Stimulated activated CD8-positive, alpha-beta memory T cell treated with anti-CD3 and anti-CD28 coated beads, Interleukin-7, amount 100 ng/mL, for 4 hours (primary cell): ENCODE data around the gene NXNL1.

Source experiments
- DNase-seq, 2 donors: peaks; one replicate each; pipeline ENCODE4 v3.0.0-alpha.2; 2020; ENCODE audit warnings: low read depth in 2 of 2

NXNL1 gene

GRCh38 chr19:17455308-17456123 lies 5.2 kb downstream of the NXNL1 start:
- DNase-seq, result no peak

DNA sequence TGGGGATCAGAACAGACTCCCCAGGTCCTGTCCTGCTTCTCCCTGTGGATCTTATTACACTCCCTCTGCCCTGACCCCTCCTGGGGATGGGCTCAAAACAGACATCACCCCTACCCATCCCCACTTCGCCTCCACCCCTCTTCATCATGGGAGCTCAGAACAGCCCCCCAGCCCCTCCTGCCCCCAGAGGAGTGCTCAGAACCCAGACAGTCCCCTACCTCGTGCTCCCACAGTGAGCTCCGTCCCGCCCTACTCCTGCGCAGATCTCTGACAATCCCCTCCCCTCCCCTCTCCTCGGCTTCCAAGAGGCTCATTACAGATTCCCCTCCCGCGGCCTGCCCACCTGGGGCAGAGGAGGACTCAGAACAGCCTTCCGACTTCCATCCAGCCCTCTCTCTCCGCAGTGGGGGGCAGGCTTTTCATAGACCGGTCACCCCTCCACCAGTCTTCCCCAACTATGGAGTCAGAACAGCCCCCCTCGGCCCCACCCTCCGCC lies 6.1 kb downstream of the NXNL1 start:
- DNase-seq, result no peak

DNA sequence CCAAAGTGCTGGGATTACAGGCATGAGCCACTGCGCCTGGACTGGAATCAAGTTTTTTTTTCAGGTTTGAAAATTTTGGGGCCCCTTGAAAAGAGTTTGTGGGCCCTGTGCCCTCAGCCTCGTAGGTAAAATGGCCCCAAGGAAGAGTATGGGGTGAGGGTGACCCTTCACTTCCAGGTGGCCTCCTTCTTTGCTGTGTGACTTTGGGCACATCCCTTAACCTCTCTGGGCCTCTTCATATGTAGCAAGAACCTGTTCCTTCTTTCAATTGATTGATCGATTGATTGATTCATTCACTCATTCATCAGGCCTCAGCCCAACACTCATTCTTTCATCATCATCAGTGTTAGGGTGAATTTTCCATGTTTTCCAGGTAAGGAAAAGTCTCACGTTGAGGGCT lies 8.9 kb downstream of the NXNL1 start:
- no peak for DNase-seq

GRCh38 chr19:17450264-17451075 lies 10.3 kb downstream of the NXNL1 start:
- peak; percentile 25 to 39 for DNase-seq

DNA sequence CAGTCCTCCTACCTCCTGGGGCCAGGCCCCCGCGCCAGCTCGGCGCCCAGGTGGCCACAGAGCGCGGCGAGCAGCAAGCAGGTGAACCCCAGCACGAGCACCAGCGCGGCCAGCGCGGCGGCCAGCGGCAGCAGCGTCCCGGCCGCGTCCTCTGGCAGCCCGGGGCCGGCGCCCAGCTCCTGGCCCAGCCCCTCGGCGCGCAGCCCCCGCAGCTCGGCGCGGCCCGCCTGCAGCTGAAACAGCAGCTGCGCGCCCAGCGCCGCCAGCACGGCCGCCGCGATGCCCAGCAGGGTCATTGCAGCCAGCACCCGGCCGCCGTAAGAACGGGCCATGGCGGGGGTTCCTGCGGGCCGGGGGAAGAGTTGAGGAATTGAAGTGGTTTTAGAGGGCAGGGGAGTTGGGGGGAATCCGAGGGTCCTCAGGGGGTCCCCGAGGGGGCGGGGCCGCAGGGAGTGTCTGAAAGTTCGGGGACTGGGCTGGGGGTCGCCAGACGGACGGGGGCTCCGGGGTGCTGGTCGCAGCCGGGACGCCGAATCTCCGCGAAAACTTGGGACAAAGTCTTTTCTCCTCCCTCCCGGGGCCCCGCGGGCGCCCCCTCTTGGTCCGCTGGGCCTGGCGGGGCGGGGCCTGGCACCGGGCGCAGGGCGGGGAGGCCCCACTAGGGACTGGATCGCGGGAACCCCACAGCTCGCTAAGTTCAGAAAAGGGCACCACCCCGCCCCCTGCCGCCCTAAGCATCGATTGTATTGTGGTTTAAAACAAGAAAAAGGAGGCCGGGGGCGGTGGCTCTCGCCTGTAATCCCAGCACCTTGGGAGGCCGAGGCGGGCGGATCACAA lies 12.4 kb downstream of the NXNL1 start, which contains the start of gene TMEM221:
Gene TMEM221, minus strand, starts transcription at position 538 of the 837 bp plus-strand sequence. Its CDS starts 206 bp downstream, at position 332.
- peak in 1 of 2 donors; percentile 32 for DNase-seq

DNA sequence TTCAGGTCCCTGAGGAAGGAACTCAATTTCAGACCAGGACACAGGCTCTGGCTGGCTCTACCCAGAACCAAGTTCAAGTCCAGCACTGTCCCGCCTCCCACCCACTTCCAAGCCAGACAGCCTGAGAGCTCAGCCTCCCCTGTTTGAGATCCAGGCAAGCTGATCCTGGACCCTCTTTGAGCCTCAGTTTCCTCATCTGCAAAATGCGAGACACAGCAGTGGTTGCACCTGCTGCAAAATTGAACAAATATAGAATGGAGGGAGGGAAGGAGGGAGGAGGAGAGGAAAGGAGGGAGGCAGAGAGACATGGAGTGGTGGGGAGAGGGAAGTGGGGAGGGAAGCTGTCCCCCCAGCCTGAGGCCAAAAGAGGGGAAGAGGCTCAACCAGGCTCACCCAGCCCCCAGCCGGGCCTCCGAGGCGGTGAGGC lies 13.0 kb downstream of the NXNL1 start:
- DNase-seq, result no peak

DNA sequence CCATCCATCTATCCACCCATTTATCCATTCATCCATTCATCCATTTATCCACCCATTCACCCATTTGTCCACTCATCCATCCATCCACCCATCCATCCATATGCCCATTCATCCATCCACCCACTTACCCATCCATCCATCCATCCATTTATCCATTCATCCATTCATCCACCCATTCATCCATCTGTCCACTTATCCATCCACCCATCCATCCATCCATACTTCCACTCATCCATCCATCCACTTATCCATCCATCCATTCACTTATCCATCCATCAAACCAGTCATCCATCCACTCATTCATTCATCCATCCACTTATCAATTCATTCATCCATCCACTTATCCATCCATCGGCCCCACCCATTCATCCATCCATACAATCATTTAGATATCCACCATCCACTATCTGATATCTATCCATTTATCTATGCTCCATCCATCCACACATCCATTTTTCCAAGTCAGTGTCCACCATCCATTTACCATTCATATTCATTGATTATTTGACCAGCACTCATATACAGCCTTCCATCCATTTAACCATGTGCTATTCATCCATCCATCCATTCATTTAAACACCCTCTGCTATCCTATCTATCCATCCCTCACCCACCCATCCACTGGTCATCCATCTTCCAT lies 15.1 kb downstream of the NXNL1 start:
- no peak for DNase-seq

- no peak for DNase-seq
These were observed 19.3 kb downstream of the NXNL1 start for GRCh38 chr19:17441241-17442021.

DNA sequence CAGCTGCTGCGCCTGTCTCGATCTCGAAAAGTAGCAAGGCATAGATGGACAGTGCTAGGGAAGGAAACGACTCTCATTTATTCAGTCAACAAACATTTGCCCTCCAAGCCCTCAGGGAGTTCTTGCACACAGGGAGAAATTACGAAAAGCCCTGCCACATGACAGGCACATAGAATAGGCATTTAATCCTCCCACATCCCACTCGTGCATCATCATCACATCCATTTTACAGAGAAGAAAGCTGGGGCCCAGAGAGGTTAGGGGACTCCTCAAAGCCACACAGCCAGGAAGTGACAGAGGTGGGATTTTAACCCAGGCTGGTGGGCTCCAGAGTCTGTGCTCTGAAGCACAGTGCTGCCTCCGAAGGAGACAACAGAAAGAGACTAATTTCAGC lies 23.9 kb downstream of the NXNL1 start:
- no peak for DNase-seq

DNA sequence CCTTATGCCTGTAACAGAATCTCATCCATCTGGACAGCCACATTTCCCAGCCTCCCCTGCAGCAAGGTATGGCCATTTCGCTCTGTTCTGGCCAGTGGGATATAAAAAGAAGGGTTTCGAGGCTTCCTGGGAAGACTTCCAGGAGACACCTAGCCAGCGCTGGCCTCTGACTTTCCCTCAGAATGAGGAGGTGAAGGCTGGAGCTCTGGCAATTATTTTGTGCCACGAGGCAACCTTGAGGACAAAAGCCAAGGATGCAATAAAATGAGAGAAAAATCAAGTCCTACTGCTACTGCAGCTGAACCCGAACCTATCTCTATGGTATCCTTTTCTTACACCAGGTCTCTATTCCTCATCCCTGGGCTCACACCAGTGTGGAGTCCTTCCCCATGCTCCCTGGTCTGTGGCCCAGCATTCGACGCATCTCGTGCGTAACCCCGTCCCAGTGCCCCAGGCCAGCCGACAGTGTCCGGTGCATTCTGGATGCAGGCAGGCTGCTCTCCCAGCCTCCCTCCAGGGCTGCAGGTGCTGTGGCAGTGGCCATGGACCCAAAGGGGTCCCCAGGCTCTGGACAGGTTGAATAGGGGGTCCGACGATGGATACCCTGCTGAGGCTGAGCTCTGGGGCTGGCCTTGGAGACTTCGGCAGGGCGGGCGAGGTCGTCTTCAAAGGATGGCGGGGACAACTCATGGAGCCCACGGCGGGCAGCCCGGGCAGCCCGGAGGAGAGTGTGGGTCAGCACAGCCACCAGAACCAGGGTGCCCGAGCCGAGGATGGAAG lies 24.4 kb downstream of the NXNL1 start:
- no peak for DNase-seq

DNA sequence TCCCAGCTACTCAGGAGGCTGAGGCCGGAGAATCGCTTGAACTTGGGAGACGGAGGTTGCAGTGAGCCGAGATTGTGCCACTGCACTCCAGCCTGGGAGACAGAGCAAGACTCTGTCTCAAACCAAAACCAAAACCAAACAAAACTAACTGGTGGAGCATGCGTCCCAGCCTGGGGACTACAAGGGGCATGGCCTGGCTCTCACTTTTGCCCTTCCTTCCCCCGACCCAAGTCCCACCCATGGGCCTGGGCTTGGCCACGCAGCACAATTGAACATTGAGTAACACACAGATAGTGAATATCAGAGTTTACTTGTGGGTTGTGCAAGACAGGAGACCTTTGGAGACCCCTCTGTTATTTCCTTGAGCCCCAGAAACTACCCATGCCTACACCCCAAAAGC lies 25.5 kb downstream of the NXNL1 start:
- DNase-seq, result no peak

- DNase-seq, result no peak
These were observed 29.3 kb downstream of the NXNL1 start for GRCh38 chr19:17431417-17431816.

- no peak for DNase-seq
These were observed 31.0 kb downstream of the NXNL1 start for GRCh38 chr19:17429641-17430113.

DNA sequence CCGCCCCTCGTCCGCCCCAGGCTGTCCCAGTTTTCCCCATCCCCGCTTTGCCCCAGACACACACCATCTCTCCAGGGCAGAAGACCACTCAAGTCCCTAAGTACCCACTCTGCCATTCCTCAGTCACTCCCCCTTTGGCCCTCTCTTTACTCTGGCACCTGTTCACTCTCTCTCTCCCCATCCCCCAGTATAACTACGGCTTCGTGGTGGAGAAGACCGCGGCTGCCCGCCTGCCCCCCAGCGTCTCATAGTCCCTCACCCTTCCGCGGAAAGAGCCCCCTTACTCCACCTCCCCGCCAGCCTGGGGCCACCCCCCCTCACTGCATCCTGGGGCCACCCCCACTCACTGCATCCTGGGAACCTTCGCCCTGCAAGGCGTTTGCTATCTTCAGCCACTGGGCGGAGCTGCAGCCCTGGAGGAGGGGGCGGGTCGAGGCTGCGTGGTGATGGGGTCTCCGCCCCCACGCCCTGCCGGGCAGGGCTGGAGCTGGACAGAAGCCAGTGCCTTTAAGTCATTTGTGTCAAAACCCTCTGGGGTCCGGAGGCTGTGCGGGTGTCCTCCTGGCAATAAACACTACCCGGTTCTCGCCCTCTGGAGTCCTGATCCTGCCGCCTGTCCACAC lies 35.9 kb downstream of the NXNL1 start:
- no peak for DNase-seq

- DNase-seq, result no peak
These were observed 37.1 kb downstream of the NXNL1 start for GRCh38 chr19:17423429-17424208.

GRCh38 chr19:17421942-17422341 lies 38.8 kb downstream of the NXNL1 start:
- DNase-seq, result no peak

- no peak for DNase-seq
These were observed 40.2 kb downstream of the NXNL1 start for GRCh38 chr19:17420475-17420924.
